Liver (tissue), 9 donors: ENCODE results near the gene PTPRN2. TPM values are rescaled to one million over a fixed set of nuclear protein-coding genes. Genes with fewer than 3 reads are reported as not detected.

Source experiments
- DNase-seq: peaks from one replicate; pipeline ENCODE4 v3.0.0-alpha.2; 2017; ENCODE audit warnings: low spot score
- H3K27ac ChIP-seq, 2 donors: one replicate each; pipeline ENCODE4 v1.7.0; 2013; ENCODE audit warnings: inconsistent platforms in 2 of 2, low read length in 2 of 2, control low read depth in 1 of 2, low read depth in 1 of 2, mild to moderate bottlenecking in 1 of 2
- H3K27me3 ChIP-seq, 4 donors: one replicate each; pipeline versions ENCODE4 v1.6.1 to v1.7.0; 2013; ENCODE audit warnings: low read length in 3 of 4, inconsistent platforms in 1 of 4, mild to moderate bottlenecking in 1 of 4, moderate library complexity in 1 of 4; ENCODE audit not compliant: control insufficient read depth in 4 of 4, insufficient read depth in 4 of 4
- H3K36me3 ChIP-seq, 4 donors: one replicate each; pipeline versions ENCODE4 v1.6.1 to v1.7.0; 2013; ENCODE audit warnings: low read length in 3 of 4, mild to moderate bottlenecking in 3 of 4, low read depth in 1 of 4, moderate library complexity in 1 of 4; ENCODE audit not compliant: control insufficient read depth in 4 of 4, insufficient read depth in 3 of 4
- H3K4me1 ChIP-seq, 4 donors: one replicate each; pipeline versions ENCODE4 v1.6.1 to v1.7.0; 2013; ENCODE audit warnings: low read length in 3 of 4, mild to moderate bottlenecking in 3 of 4, moderate library complexity in 1 of 4; ENCODE audit not compliant: control insufficient read depth in 4 of 4, insufficient read depth in 4 of 4
- H3K4me3 ChIP-seq, 3 donors: one replicate each; pipeline versions ENCODE4 v1.6.1 to v1.7.0; 2013; ENCODE audit warnings: low read length in 3 of 3, control low read depth in 1 of 3, low read depth in 1 of 3, mild to moderate bottlenecking in 1 of 3
- H3K9ac ChIP-seq, 2 donors: one replicate each; pipeline ENCODE4 v1.7.0; 2013; ENCODE audit warnings: low read length in 2 of 2, mild to moderate bottlenecking in 2 of 2, moderate library complexity in 2 of 2, control low read depth in 1 of 2, low read depth in 1 of 2
- H3K9me3 ChIP-seq, 4 donors: one replicate each; pipeline versions ENCODE4 v1.6.1 to v1.7.0; 2013; ENCODE audit warnings: low read length in 3 of 4; ENCODE audit not compliant: control insufficient read depth in 4 of 4
- ATF3 ChIP-seq: IDR thresholded peaks from 2 replicates; pipeline ENCODE4 v1.6.1; 2016; ENCODE audit warnings: antibody characterized with exemption
- EGR1 ChIP-seq, 2 donors: IDR thresholded peaks; 2 replicates each; pipeline ENCODE4 v1.6.1; 2016 to 2018; ENCODE audit warnings: antibody characterized with exemption in 2 of 2, low read depth in 2 of 2
- FOXA2 ChIP-seq: IDR thresholded peaks from 2 replicates; pipeline ENCODE4 v1.6.1; 2016; ENCODE audit warnings: antibody characterized with exemption
- GABPA ChIP-seq, 2 donors: IDR thresholded peaks in 1 of 2; conservative IDR thresholded peaks in 1 of 2; 2 replicates each; pipeline ENCODE4 v1.6.1; 2016; ENCODE audit warnings: antibody characterized with exemption in 2 of 2, mild to moderate bottlenecking in 1 of 2, moderate library complexity in 1 of 2
- HNF4A ChIP-seq, 2 donors: conservative IDR thresholded peaks; 2 replicates each; pipeline ENCODE4 v1.6.1; 2016; ENCODE audit warnings: antibody characterized with exemption in 2 of 2, mild to moderate bottlenecking in 2 of 2
- HNF4G ChIP-seq: IDR thresholded peaks from 2 replicates; pipeline ENCODE4 v1.6.1; 2016; ENCODE audit warnings: antibody characterized with exemption
- JUND ChIP-seq, 2 donors: IDR thresholded peaks; 2 replicates each; pipeline ENCODE4 v1.6.1; 2016; ENCODE audit warnings: antibody characterized with exemption in 2 of 2
- NR2F2 ChIP-seq: IDR thresholded peaks from 2 replicates; pipeline ENCODE4 v1.6.1; 2016; ENCODE audit warnings: antibody characterized with exemption
- RAD21 ChIP-seq, 2 donors: IDR thresholded peaks; 2 replicates each; pipeline ENCODE4 v1.6.1; 2016; ENCODE audit warnings: antibody characterized with exemption in 2 of 2, mild to moderate bottlenecking in 2 of 2
- RXRA ChIP-seq, 2 donors: IDR thresholded peaks; 2 replicates each; pipeline ENCODE4 v1.6.1; 2017 to 2018; ENCODE audit warnings: antibody characterized with exemption in 2 of 2, mild to moderate bottlenecking in 1 of 2
- SP1 ChIP-seq: IDR thresholded peaks from 2 replicates; pipeline ENCODE4 v1.6.1; 2018; ENCODE audit warnings: antibody characterized with exemption, mild to moderate bottlenecking
- TAF1 ChIP-seq: conservative IDR thresholded peaks from 2 replicates; pipeline ENCODE4 v1.6.1; 2016; ENCODE audit warnings: antibody characterized with exemption, mild to moderate bottlenecking
- ZBTB33 ChIP-seq: IDR thresholded peaks from 2 replicates; pipeline ENCODE4 v1.6.1; 2016; ENCODE audit warnings: antibody characterized with exemption
- WGBS: extraction: QIAGEN DNeasy Blood & Tissue Kit; methylation state at CpG from one replicate; pipeline ENCODE4 v1.1.7; 2013; 5-methylcytosine and 5-hydroxymethylcytosine counted together
- polyA plus RNA-seq, 2 donors: library from polyadenylated mRNA; stranded (reverse) in 1 of 2; unstranded in 1 of 2; fragments of 200-250 nt in 1 of 2; fragments of >200 nt in 1 of 2; fragmentation: Nextera tagmentation in 1 of 2; extraction: Ambion mirVana in 1 of 2; gene quantifications; one replicate each; pipeline versions ENCODE4 v1.2.1 to v1.2.3, GENCODE V29; 2013 to 2015
- total RNA-seq, 2 donors: library from RNA; depleted of rRNA; stranded (reverse); fragments of >200 nt; gene quantifications; one replicate each; pipeline ENCODE4 v1.2.3, GENCODE V29; 2014
- TF ChIP-seq, protein P1 (sequence below): IDR thresholded peaks from 2 replicates; pipeline ENCODE4 v1.6.1; 2016; ENCODE audit warnings: antibody characterized with exemption, mild to moderate bottlenecking
- TF ChIP-seq, protein P2 (sequence below): IDR thresholded peaks from 2 replicates; pipeline ENCODE4 v1.6.1; 2016; ENCODE audit warnings: antibody characterized with exemption
- TF ChIP-seq, protein P3 (sequence below): fragments of 150-350 bp; IDR thresholded peaks from 2 replicates; pipeline ENCODE4 v1.5.1; 2017; ENCODE audit warnings: improper control_type of control experiment, low read depth, low read length; ENCODE audit not compliant: missing input control
- donor health status: healthy.
- donor health status: healthy.
- donor health status: healthy.
- donor health status: healthy.
- donor health status: healthy.

The PTPRN2 gene
- total and polyA plus RNA-seq, 4 donors, result 0.75 to 1.9 (median 1.1) TPM

- H3K4me3 ChIP-seq, result no peak overlapping the region
- no peak overlapping the region for H3K9ac ChIP-seq
- WGBS, result 80% methylated on average over 27 of the region's 27 CpGs
- no peaks in the 10 kb centered on the region for H3K9me3 ChIP-seq
- no peak for TF ChIP-seq TAF1
- TF ChIP-seq NR2F2, result no peak
- no peak for TF ChIP-seq EGR1 (IDR thresholded peaks at IDR 0.05; ENCODE audit: low read depth in 2 of 2)
- TF ChIP-seq ATF3, result no peak
- TF ChIP-seq ZBTB33, result no peak
- TF ChIP-seq HNF4G, result no peak
- no peak for TF ChIP-seq HNF4A (conservative IDR thresholded peaks at IDR 0.05)
- no peak for TF ChIP-seq GABPA (IDR thresholded peaks at IDR 0.05 in 1 of 2, conservative IDR thresholded peaks at IDR 0.05 in 1 of 2)
- TF ChIP-seq FOXA2, result no peak
- TF ChIP-seq JUND (IDR thresholded peaks at IDR 0.05), result no peak
- TF ChIP-seq, protein P1, sequence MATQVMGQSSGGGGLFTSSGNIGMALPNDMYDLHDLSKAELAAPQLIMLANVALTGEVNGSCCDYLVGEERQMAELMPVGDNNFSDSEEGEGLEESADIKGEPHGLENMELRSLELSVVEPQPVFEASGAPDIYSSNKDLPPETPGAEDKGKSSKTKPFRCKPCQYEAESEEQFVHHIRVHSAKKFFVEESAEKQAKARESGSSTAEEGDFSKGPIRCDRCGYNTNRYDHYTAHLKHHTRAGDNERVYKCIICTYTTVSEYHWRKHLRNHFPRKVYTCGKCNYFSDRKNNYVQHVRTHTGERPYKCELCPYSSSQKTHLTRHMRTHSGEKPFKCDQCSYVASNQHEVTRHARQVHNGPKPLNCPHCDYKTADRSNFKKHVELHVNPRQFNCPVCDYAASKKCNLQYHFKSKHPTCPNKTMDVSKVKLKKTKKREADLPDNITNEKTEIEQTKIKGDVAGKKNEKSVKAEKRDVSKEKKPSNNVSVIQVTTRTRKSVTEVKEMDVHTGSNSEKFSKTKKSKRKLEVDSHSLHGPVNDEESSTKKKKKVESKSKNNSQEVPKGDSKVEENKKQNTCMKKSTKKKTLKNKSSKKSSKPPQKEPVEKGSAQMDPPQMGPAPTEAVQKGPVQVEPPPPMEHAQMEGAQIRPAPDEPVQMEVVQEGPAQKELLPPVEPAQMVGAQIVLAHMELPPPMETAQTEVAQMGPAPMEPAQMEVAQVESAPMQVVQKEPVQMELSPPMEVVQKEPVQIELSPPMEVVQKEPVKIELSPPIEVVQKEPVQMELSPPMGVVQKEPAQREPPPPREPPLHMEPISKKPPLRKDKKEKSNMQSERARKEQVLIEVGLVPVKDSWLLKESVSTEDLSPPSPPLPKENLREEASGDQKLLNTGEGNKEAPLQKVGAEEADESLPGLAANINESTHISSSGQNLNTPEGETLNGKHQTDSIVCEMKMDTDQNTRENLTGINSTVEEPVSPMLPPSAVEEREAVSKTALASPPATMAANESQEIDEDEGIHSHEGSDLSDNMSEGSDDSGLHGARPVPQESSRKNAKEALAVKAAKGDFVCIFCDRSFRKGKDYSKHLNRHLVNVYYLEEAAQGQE, result no peak
- no peak for TF ChIP-seq RXRA (IDR thresholded peaks at IDR 0.05)
- no peak for TF ChIP-seq RAD21 (IDR thresholded peaks at IDR 0.05)
- TF ChIP-seq, protein P2, sequence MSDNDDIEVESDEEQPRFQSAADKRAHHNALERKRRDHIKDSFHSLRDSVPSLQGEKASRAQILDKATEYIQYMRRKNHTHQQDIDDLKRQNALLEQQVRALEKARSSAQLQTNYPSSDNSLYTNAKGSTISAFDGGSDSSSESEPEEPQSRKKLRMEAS, result no peak
- TF ChIP-seq, protein P3, sequence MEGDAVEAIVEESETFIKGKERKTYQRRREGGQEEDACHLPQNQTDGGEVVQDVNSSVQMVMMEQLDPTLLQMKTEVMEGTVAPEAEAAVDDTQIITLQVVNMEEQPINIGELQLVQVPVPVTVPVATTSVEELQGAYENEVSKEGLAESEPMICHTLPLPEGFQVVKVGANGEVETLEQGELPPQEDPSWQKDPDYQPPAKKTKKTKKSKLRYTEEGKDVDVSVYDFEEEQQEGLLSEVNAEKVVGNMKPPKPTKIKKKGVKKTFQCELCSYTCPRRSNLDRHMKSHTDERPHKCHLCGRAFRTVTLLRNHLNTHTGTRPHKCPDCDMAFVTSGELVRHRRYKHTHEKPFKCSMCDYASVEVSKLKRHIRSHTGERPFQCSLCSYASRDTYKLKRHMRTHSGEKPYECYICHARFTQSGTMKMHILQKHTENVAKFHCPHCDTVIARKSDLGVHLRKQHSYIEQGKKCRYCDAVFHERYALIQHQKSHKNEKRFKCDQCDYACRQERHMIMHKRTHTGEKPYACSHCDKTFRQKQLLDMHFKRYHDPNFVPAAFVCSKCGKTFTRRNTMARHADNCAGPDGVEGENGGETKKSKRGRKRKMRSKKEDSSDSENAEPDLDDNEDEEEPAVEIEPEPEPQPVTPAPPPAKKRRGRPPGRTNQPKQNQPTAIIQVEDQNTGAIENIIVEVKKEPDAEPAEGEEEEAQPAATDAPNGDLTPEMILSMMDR, result no peak
- no peak for TF ChIP-seq SP1
- no peak for DNase-seq
- no peak overlapping the region for H3K27ac ChIP-seq
- H3K4me1 ChIP-seq, result no peaks in the 10 kb centered on the region
- no peaks in the 10 kb centered on the region for H3K36me3 ChIP-seq
- H3K27me3 ChIP-seq, result no peaks in the 10 kb centered on the region
These were observed 803.4 kb downstream of the PTPRN2 start for GRCh38 chr7:157784041-157784835.
